Measurements from ENCODE around the gene COG3.

Gene COG3

GRCh38 chr13:45506811-45507210, 42.1 kb downstream of the COG3 start:
- Histone ChIP-seq H2AFZ (ENCODE audit: low read depth) (no peak overlapping the region), H3K27ac (no peak overlapping the region), H3K79me2 (ENCODE audit: insufficient read depth, low read depth) (no peaks in the 10 kb centered on the region), H3K4me2 (no peak overlapping the region), H4K20me1 (ENCODE audit: insufficient read depth) (no peaks in the 10 kb centered on the region), H3K4me3 (IDR thresholded peaks at IDR 0.05; ENCODE audit: insufficient read depth, low read depth, low read length) (no peak overlapping the region), H3K9ac (no peak overlapping the region), H3K36me3 (ENCODE audit: insufficient read depth) (no peaks in the 10 kb centered on the region), H3K27me3 (ENCODE audit: insufficient read depth, low read depth) (no peaks in the 10 kb centered on the region), H3K4me1 (ENCODE audit: low read depth, poor library complexity, severe bottlenecking) (no peaks in the 10 kb centered on the region)
- no peak for TF ChIP-seq CTCF (conservative IDR thresholded peaks at IDR 0.05; ENCODE audit: low read depth, low read length)

- no peak overlapping the region for H3K27ac ChIP-seq
- no peak overlapping the region for H3K4me3 ChIP-seq (IDR thresholded peaks at IDR 0.05; ENCODE audit: insufficient read depth, low read depth, low read length)
- H2AFZ ChIP-seq (ENCODE audit: low read depth): no peak overlapping the region
- no peak overlapping the region for H3K9ac ChIP-seq
- no peak for TF ChIP-seq CTCF (conservative IDR thresholded peaks at IDR 0.05; ENCODE audit: low read depth, low read length)
- H3K27me3 ChIP-seq (ENCODE audit: insufficient read depth, low read depth): no peaks in the 10 kb centered on the region
- no peaks in the 10 kb centered on the region for H4K20me1 ChIP-seq (ENCODE audit: insufficient read depth)
- no peaks in the 10 kb centered on the region for H3K79me2 ChIP-seq (ENCODE audit: insufficient read depth, low read depth)
- H3K4me2 ChIP-seq: no peak overlapping the region
- no peaks in the 10 kb centered on the region for H3K36me3 ChIP-seq (ENCODE audit: insufficient read depth)
- H3K4me1 ChIP-seq (ENCODE audit: low read depth, poor library complexity, severe bottlenecking): no peaks in the 10 kb centered on the region
Measured at GRCh38 chr13:45508776-45509175, 44.0 kb downstream of the COG3 start.

- Histone ChIP-seq H3K27me3 (ENCODE audit: insufficient read depth, low read depth) (no peaks in the 10 kb centered on the region), H4K20me1 (ENCODE audit: insufficient read depth) (no peaks in the 10 kb centered on the region), H3K79me2 (ENCODE audit: insufficient read depth, low read depth) (no peaks in the 10 kb centered on the region), H3K9ac (no peak overlapping the region), H3K27ac (no peak overlapping the region), H3K4me1 (ENCODE audit: low read depth, poor library complexity, severe bottlenecking) (no peaks in the 10 kb centered on the region), H2AFZ (ENCODE audit: low read depth) (no peak overlapping the region), H3K36me3 (ENCODE audit: insufficient read depth) (no peaks in the 10 kb centered on the region), H3K4me3 (IDR thresholded peaks at IDR 0.05; ENCODE audit: insufficient read depth, low read depth, low read length) (no peak overlapping the region), H3K4me2 (no peak overlapping the region)
- TF ChIP-seq CTCF (conservative IDR thresholded peaks at IDR 0.05; ENCODE audit: low read depth, low read length): no peak
Measured at GRCh38 chr13:45510672-45511071, 45.9 kb downstream of the COG3 start.

GRCh38 chr13:45511310-45512097, 46.8 kb downstream of the COG3 start:
- Histone ChIP-seq H3K27ac (no peak overlapping the region), H3K79me2 (ENCODE audit: insufficient read depth, low read depth) (no peaks in the 10 kb centered on the region), H3K36me3 (ENCODE audit: insufficient read depth) (no peaks in the 10 kb centered on the region), H2AFZ (ENCODE audit: low read depth) (no peak overlapping the region), H3K4me3 (IDR thresholded peaks at IDR 0.05; ENCODE audit: insufficient read depth, low read depth, low read length) (no peak overlapping the region), H3K4me1 (ENCODE audit: low read depth, poor library complexity, severe bottlenecking) (no peaks in the 10 kb centered on the region), H4K20me1 (ENCODE audit: insufficient read depth) (no peaks in the 10 kb centered on the region), H3K9ac (no peak overlapping the region), H3K4me2 (no peak overlapping the region), H3K27me3 (ENCODE audit: insufficient read depth, low read depth) (no peaks in the 10 kb centered on the region)
- TF ChIP-seq CTCF (conservative IDR thresholded peaks at IDR 0.05; ENCODE audit: low read depth, low read length): peak; percentile 79
